IMR-90 (cell line): Measurements from ENCODE around the gene CD40LG. TPM values are rescaled to one million over a fixed set of nuclear protein-coding genes. Genes with fewer than 3 reads are reported as not detected.

Experiments used
- ATAC-seq: fragments of 200-7000 bp; cut with Tn5 transposase; 2 replicates; pipeline ENCODE4 v1.9.1; 2020; ENCODE audit warnings: low read depth, mild to moderate bottlenecking, moderate library complexity
- BruUV-seq: library from RNA; stranded (reverse); fragments of 400-500 nt; replicated peaks from 2 replicates; lab custom pipeline; 2021; lab: Mats Ljungman, UMichigan
- CTCF ChIA-PET: fragments of 300-600 bp; formaldehyde crosslinking; extraction: SDS; loops from one replicate; lab custom pipeline; 2021; ENCODE audit warnings: antibody characterized with exemption; lab: Yijun Ruan, JAX
- POLR2A ChIA-PET: fragments of 300-600 bp; sonication (Branson Sonifier 250); formaldehyde crosslinking; loops from one replicate; lab custom pipeline; 2022; ENCODE audit warnings: antibody characterized with exemption; ENCODE audit not compliant: unreplicated experiment; lab: Charles Lee
- DNase-seq: peaks from one replicate; pipeline ENCODE4 v3.0.0; 2013
- H2AFZ ChIP-seq: replicated peaks from 2 replicates; pipeline ENCODE3; 2013; ENCODE audit warnings: low read length, mild to moderate bottlenecking; ENCODE audit not compliant: poor library complexity
- H2AK5ac ChIP-seq: 2 replicates; pipeline ENCODE4 v1.6.1; 2013; ENCODE audit warnings: low read depth, low read length, inconsistent platforms
- H2AK9ac ChIP-seq: replicated peaks from 2 replicates; pipeline ENCODE3; 2013; ENCODE audit warnings: mild to moderate bottlenecking, low read depth, low read length, moderate library complexity; ENCODE audit not compliant: poor library complexity
- H2BK120ac ChIP-seq: 2 replicates; pipeline ENCODE4 v1.6.1; 2013; ENCODE audit warnings: low read depth, low read length, inconsistent platforms
- H2BK15ac ChIP-seq: 3 replicates; pipeline ENCODE4 v1.6.1; 2013; ENCODE audit warnings: low read depth, low read length, inconsistent platforms
- H2BK20ac ChIP-seq: 2 replicates; pipeline ENCODE4 v1.6.1; 2013; ENCODE audit warnings: low read depth, mild to moderate bottlenecking, inconsistent platforms, low read length, moderate library complexity
- H2BK5ac ChIP-seq: 2 replicates; pipeline ENCODE4 v1.6.1; 2013; ENCODE audit warnings: mild to moderate bottlenecking, low read depth, low read length, inconsistent platforms; ENCODE audit not compliant: poor library complexity, severe bottlenecking
- H3K14ac ChIP-seq: replicated peaks from 2 replicates; pipeline ENCODE4 v1.6.1; 2013; ENCODE audit warnings: low read depth, low read length, inconsistent platforms
- H3K18ac ChIP-seq: 2 replicates; pipeline ENCODE4 v1.6.1; 2013; ENCODE audit warnings: low read depth, low read length, control low read depth
- H3K23ac ChIP-seq: 2 replicates; pipeline ENCODE4 v1.6.1; 2013; ENCODE audit warnings: low read depth, low read length, inconsistent platforms
- H3K27ac ChIP-seq: 2 replicates; pipeline ENCODE4 v1.5.1; 2013; ENCODE audit warnings: mild to moderate bottlenecking, control low read depth, low read length; ENCODE audit not compliant: insufficient read depth
- H3K27me3 ChIP-seq: 2 replicates; pipeline ENCODE4 v1.6.1; 2013; ENCODE audit warnings: low read length; ENCODE audit not compliant: control insufficient read depth, insufficient read depth
- H3K36me3 ChIP-seq: 2 replicates; pipeline ENCODE4 v1.6.1; 2013; ENCODE audit warnings: low read length, mixed read lengths; ENCODE audit not compliant: control insufficient read depth, insufficient read depth
- H3K4ac ChIP-seq: 2 replicates; pipeline ENCODE4 v1.6.1; 2013; ENCODE audit warnings: low read depth, low read length, inconsistent platforms
- H3K4me1 ChIP-seq: 2 replicates; pipeline ENCODE4 v1.6.1; 2013; ENCODE audit warnings: low read length, mixed read lengths; ENCODE audit not compliant: control insufficient read depth, insufficient read depth
- H3K4me2 ChIP-seq: 2 replicates; pipeline ENCODE4 v1.6.1; 2013; ENCODE audit warnings: low read depth, mild to moderate bottlenecking, control low read depth, low read length, moderate library complexity
- H3K4me3 ChIP-seq: 2 replicates; pipeline ENCODE4 v1.5.1; 2013; ENCODE audit warnings: low read depth, mild to moderate bottlenecking, control low read depth, low read length, moderate library complexity; ENCODE audit not compliant: insufficient read depth
- H3K56ac ChIP-seq: 2 replicates; pipeline ENCODE4 v1.6.1; 2013; ENCODE audit warnings: low read length, inconsistent platforms; ENCODE audit not compliant: insufficient read depth; ENCODE audit errors: extremely low read depth
- H3K79me1 ChIP-seq, 2 experiments: 2 replicates each; pipeline ENCODE4 v1.6.1; 2013; ENCODE audit warnings: low read length in 2 of 2, inconsistent platforms in 1 of 2, low read depth in 1 of 2
- H3K9ac ChIP-seq: 2 replicates; pipeline ENCODE4 v1.6.1; 2013; ENCODE audit warnings: low read depth, low read length, control low read depth
- H3K9me1 ChIP-seq: 2 replicates; pipeline ENCODE4 v1.6.1; 2013; ENCODE audit warnings: low read length, inconsistent platforms; ENCODE audit not compliant: insufficient read depth
- H3K9me3 ChIP-seq: 2 replicates; pipeline ENCODE4 v1.6.1; 2013; ENCODE audit warnings: low read length; ENCODE audit not compliant: control insufficient read depth, insufficient read depth
- H4K20me1 ChIP-seq: 2 replicates; pipeline ENCODE4 v1.6.1; 2013; ENCODE audit warnings: low read length, inconsistent platforms; ENCODE audit not compliant: insufficient read depth
- H4K5ac ChIP-seq: 2 replicates; pipeline ENCODE4 v1.6.1; 2013; ENCODE audit warnings: mild to moderate bottlenecking, low read depth, low read length, control low read depth
- H4K8ac ChIP-seq, 2 experiments: 2 replicates each; pipeline ENCODE4 v1.6.1; 2013; ENCODE audit warnings: low read depth in 2 of 2, low read length in 2 of 2, control low read depth in 1 of 2, inconsistent platforms in 1 of 2
- H4K91ac ChIP-seq: 2 replicates; pipeline ENCODE4 v1.6.1; 2013; ENCODE audit warnings: low read depth, low read length, inconsistent platforms; ENCODE audit not compliant: insufficient read depth
- MAFK ChIP-seq: IDR thresholded peaks from 2 replicates; pipeline ENCODE4 v1.6.1; 2012; ENCODE audit warnings: low read depth, low read length, improper control_type of control experiment
- SMC3 ChIP-seq: fragments of 150-350 bp; IDR thresholded peaks from 2 replicates; pipeline ENCODE4 v1.6.1; 2016; ENCODE audit warnings: low read depth, mild to moderate bottlenecking, antibody characterized with exemption, low read length, moderate library complexity
- WGBS, 2 experiments: methylation state at CpG; one replicate each; pipeline versions ENCODE4 v1.1.5 to v1.1.7; 2013; ENCODE audit warnings: missing lambda C conversion rate in 2 of 2; ENCODE audit not compliant: insufficient read length in 1 of 2; ENCODE audit errors: extremely low coverage in 2 of 2; 5-methylcytosine and 5-hydroxymethylcytosine counted together
- dilution Hi-C: fragments of 300-500 bp; cut with HindIII; formaldehyde crosslinking; loops from one replicate; pipeline ENCODE4 v1.14.3; 2018; ENCODE audit warnings: low sequenced_read_pairs; ENCODE audit not compliant: unreplicated experiment
- in situ Hi-C: fragments of 300-500 bp; cut with MboI; formaldehyde crosslinking; loops from 3 replicates; pipeline ENCODE4 v1.14.3; 2019; ENCODE audit warnings: low sequenced_read_pairs, inconsistent platforms, mixed read lengths
- intact Hi-C: fragments of 100-400 bp; cut with micrococcal nuclease; formaldehyde crosslinking; loops from 2 replicates; pipeline ENCODE4 v1.10.0; 2022
- polyA plus RNA-seq, 3 experiments: library from polyadenylated mRNA; depleted of rRNA; stranded (reverse); fragments of >200 nt; gene quantifications; 2 replicates each; pipeline ENCODE4 v1.2.3, GENCODE V29; 2012; ENCODE audit warnings: low replicate concordance in 1 of 3
- total RNA-seq: library from RNA; depleted of rRNA; stranded (reverse); fragments of >200 nt; gene quantifications from 2 replicates; pipeline ENCODE4 v1.2.3, GENCODE V29; 2012
- TF ChIP-seq, protein P1 (sequence below): fragments of 150-350 bp; IDR thresholded peaks from 2 replicates; pipeline ENCODE4 v1.6.1; 2017; ENCODE audit warnings: mild to moderate bottlenecking, antibody characterized with exemption, low read length, low read depth

The CD40LG gene
- total and polyA plus RNA-seq, 2 of the 4 experiments (the other 2 are of a cell fraction): not detected

DNA sequence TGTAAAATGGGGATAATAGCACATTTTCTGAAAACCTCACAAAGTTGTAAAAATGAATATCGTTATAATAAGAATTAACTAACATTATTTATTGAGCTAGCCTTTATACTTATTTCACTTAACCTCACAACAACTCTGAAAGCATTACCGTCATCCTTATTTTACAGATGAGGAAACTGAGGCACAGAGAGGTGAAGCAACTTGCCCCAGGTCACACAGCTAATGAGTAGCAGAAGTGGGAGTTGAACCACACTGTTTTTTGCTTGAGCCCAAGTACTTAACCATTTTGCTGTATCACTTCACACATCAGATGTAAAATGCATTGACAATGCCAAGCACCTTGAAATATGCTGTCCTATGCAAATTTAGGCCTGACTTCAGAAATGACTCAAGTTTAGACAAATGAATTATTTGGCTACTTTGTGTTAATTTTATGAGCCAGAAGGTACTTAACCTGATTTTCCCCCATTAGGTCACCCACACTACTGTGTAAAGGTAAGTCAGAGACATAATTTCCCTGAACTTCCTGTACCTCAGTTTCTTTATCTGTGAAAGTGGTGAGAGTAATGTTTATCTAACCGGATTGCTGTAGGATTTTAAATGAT, 23.1 kb downstream of the CD40LG start:
- Histone ChIP-seq H3K27ac (no peak overlapping the region), H3K4me2 (no peak overlapping the region), H3K4me3 (no peak overlapping the region), H2BK20ac (no peak overlapping the region), H2AFZ (no peak overlapping the region), H3K79me1 (no peaks in the 10 kb centered on the region), H3K4me1 (no peaks in the 10 kb centered on the region), H4K20me1 (no peaks in the 10 kb centered on the region), H2AK9ac (no peak overlapping the region), H4K5ac (no peak overlapping the region), H3K14ac (no peak overlapping the region), H3K9me3 (no peaks in the 10 kb centered on the region), H3K23ac (no peak overlapping the region), H3K4ac (no peak overlapping the region), H4K8ac (no peak overlapping the region), H2BK120ac (no peak overlapping the region), H3K9me1 (peaks cover 3% of the 10 kb centered on the region; the same call in 1 of the 2 replicates), H2BK5ac (no peak overlapping the region), H3K27me3 (peaks cover 2% of the 10 kb centered on the region; the same call in 1 of the 2 replicates), H3K9ac (no peak overlapping the region), H2AK5ac (no peak overlapping the region), H4K91ac (no peak overlapping the region), H2BK15ac (no peak overlapping the region), H3K18ac (no peak overlapping the region), H3K36me3 (no peaks in the 10 kb centered on the region), H3K56ac (no peak overlapping the region)
- dilution Hi-C loops: no loop called here
- POLR2A ChIA-PET: no interaction called here
- BruUV-seq: no TSS peak
- CTCF ChIA-PET: no interaction called here
- DNase-seq: no peak
- WGBS, 2 experiments: no CpG with 5 or more reads among the region's 3 CpGs
- intact Hi-C loops: no loop called here
- in situ Hi-C loops: no loop called here
- ATAC-seq: no peak
- TF ChIP-seq MAFK: peak; percentile 82
- TF ChIP-seq SMC3: no peak
- TF ChIP-seq, protein P1, sequence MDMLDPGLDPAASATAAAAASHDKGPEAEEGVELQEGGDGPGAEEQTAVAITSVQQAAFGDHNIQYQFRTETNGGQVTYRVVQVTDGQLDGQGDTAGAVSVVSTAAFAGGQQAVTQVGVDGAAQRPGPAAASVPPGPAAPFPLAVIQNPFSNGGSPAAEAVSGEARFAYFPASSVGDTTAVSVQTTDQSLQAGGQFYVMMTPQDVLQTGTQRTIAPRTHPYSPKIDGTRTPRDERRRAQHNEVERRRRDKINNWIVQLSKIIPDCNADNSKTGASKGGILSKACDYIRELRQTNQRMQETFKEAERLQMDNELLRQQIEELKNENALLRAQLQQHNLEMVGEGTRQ: no peak
